NOMO-1 (cell line): ENCODE measurements around the gene PLVAP.

ENCODE experiments used
- DNase-seq, 2 experiments: peaks; one replicate each; lab custom pipeline; 2025; ENCODE audit not compliant: unreplicated experiment in 2 of 2; lab: John Stamatoyannopoulos, UW

The PLVAP gene

DNA sequence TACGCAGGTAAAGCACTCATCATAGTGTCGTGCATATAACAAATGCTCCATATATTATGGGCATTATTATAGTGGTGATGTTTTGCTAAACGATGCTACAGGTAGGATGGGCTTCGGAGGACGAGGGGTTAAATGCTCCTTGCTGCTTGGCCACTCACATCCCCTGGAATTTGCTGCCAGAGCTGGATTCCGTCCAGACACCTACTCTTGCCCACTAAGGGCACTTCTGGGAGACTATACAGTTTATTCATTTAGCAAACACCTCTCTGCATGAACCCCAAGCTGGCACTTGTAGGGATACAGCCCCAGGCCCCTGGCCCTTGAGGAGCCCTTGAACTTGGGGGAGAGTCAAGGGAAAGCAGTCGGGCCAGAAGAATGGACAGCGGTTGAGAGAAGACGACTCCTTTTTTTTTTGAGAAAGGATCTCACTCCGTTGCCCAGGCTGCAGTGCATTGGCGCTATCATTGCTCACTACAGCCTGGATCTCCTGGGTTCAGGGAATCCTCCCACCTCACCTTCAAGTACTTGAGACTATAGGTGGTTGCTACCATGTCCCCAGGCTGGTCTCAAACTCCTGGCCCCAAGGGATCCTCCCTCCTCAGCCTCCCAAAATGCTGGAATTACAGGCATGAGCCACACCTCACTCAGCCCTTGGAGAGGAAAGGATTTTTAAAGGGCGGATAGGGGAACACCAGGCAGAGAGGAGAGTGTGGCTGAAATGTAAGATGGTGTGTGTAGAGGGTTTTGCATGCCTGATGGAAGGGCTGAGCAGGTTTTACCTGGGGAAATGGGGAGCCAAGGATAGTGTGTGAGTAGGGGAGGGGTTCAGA lies 72.5 kb downstream of the PLVAP start:
- DNase-seq: no peak

DNA sequence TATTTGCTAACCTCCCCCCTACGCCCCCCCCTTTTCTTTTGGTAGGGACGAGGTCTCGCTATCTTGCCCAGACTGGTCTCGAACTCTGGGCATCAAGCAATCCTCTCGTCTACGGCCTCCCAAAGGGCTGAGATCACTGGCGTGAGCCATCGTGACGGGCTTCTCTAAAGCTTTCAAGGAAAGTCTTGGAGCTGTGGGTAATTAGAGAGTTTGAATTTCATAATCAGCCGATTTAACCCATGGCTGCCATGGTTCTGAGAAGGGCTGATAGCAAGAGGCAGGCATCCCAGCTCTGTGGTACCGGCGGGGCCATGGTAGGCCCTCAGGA lies 73.2 kb downstream of the PLVAP start:
- no peak for DNase-seq

DNA sequence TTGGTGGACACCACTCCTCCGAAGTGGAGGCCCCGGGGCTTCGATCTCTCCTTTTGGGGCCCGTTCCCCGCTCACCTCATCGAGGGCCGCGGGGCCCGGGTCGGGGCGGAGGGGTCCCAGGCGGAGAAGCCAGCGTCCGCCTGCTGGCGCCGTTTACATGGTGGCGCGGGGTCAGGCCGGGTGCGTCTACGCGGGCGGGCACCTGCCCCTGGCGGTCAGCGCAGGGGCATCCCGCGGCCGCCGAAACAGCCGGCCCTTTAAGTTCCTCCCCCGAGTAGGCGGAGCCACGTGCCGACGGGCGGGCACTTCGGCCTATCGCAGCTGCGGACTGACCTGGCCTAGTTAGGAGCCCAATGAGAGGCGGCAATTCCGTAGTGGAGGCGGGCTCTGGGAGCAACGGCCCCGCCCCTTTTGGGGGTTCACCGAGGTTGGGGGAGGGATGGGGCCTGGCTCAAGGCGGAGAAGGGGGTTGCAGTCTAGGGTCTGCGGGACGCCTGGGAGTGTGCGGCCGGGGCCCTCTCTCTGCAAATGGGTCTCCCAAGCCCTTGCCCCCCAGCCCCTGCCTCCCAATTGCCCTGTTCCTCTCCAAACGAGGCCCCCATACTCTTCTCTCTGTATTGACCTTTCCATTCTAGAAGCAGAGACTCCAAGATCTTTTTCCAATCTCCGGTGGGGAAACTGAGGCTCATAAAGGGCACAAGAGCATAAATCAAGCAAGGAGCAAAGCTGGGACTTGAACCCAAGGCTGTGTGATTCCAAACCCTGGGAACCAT lies 73.8 kb downstream of the PLVAP start, which contains the start of gene ABHD8:
ABHD8 (minus strand) TSS at position 259 of the 773 bp plus-strand sequence. CDS start 1,809 bp downstream, outside the sequence.
- peak; percentile 96 to 97 for DNase-seq

DNA sequence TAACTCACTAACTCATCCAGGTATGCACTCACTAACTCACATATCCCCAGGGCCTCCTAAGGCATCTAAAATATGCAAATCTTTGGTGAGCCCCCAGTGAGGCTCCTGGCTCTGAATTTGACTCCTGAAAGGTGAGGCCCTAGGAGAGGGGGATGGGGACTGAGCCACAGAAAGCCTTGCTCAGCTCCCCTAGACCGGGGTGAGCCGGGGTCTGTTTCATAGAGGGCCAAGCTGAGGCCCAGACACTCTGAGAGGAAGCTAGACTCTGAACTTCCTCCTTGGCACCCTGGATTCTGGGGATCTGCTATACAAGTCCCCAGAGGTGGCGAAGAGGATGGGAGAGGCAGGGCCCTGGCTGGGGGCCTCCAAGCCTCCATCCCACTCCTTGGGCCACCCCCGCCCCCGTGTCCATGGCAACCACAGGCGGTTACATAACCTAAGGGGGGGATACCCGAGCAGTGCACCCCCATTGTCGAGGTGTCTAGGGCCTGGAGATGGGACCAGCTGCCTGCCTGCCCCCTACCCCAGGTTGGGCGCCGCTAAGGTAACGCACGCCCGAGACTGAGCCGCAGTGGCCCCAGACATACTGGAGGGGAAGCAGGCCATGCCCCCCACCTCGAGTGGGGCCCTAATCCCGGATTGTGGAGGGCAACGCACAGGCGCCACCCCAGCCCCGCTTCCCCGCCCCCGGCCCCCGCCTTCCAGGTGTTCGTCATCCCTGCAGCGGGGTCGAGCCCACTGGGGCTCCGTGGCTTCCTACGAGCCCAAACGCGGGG lies 74.6 kb downstream of the PLVAP start:
- peak; percentile 30 to 62 for DNase-seq
